Mucosa of descending colon (tissue), 3 donors: ENCODE results near the gene UBE3B. TPM values are rescaled to one million over a fixed set of nuclear protein-coding genes. Genes with fewer than 3 reads are reported as not detected.

ENCODE experiments used
- ATAC-seq: fragments of 200-7000 bp; cut with Tn5 transposase; one replicate; pipeline ENCODE4 v1.9.1; 2020; ENCODE audit warnings: mild to moderate bottlenecking, moderate library complexity
- DNase-seq, 3 donors: peaks; one replicate each; pipeline ENCODE4 v3.0.0-alpha.2; 2020
- H3K36me3 ChIP-seq: fragments of 200-600 bp; one replicate; pipeline ENCODE4 v1.8.0; 2021; ENCODE audit warnings: low read depth, mild to moderate bottlenecking
- H3K4me1 ChIP-seq: fragments of 200-600 bp; one replicate; pipeline ENCODE4 v1.8.0; 2021; ENCODE audit warnings: low read depth, mild to moderate bottlenecking
- H3K4me3 ChIP-seq: fragments of 200-600 bp; one replicate; pipeline ENCODE4 v1.8.0; 2021; ENCODE audit warnings: mild to moderate bottlenecking
- H3K9me3 ChIP-seq: fragments of 200-600 bp; one replicate; pipeline ENCODE4 v1.8.0; 2021; ENCODE audit warnings: mild to moderate bottlenecking
- CTCF ChIP-seq: fragments of 200-600 bp; IDR thresholded peaks from one replicate; pipeline ENCODE4 v1.8.0; 2022; ENCODE audit warnings: antibody characterized with exemption, mild to moderate bottlenecking
- intact Hi-C, 2 donors: fragments of 100-400 bp; cut with DNase I in 1 of 2; cut with micrococcal nuclease in 1 of 2; formaldehyde crosslinking; loops; one replicate each; pipeline versions ENCODE4 v1.11.0 to v1.11.1; 2022; cut with DNase I, micrococcal nuclease
- total RNA-seq, 3 donors: library from RNA; stranded (reverse); fragmentation: NEBNext Ultra II Directional in 2 of 3; extraction: Animal tissue kit (Norgen Biotek cat#: 25700) in 2 of 3; gene quantifications; one replicate each; pipeline versions ENCODE4 v1.2.1 to v1.2.4, GENCODE V29; 2021 to 2023
- donor health status: DM: no; HTN: no; CAD: no; lungs with moderate emphysema.
- donor health status: DM: no; HTN: no; CAD: no.
- donor health status: DM: no; HTN: yes; CAD: no.

UBE3B gene
- total RNA-seq, 3 donors from 2014 or later = 52.5 to 62.3 (median 54.6) TPM

GRCh38 chr12:109566424-109566823, 89.0 kb downstream of the UBE3B start:
- Histone ChIP-seq H3K4me3 (no peak overlapping the region), H3K4me1 (no peaks in the 10 kb centered on the region), H3K36me3 (no peaks in the 10 kb centered on the region), H3K9me3 (no peaks in the 10 kb centered on the region)
- ATAC-seq = no peak
- intact Hi-C loops = no loop called here
- no peak for DNase-seq
- TF ChIP-seq CTCF = no peak

- intact Hi-C loops = no loop called here
- DNase-seq (no peak), ATAC-seq (no peak)
- Histone ChIP-seq H3K9me3 (no peaks in the 10 kb centered on the region), H3K4me3 (no peak overlapping the region), H3K4me1 (no peaks in the 10 kb centered on the region), H3K36me3 (no peaks in the 10 kb centered on the region)
- no peak for TF ChIP-seq CTCF
Observed at GRCh38 chr12:109567296-109567695, 89.9 kb downstream of the UBE3B start.

GRCh38 chr12:109567967-109568366, 90.5 kb downstream of the UBE3B start:
- intact Hi-C loops = no loop called here
- H3K36me3 ChIP-seq = no peaks in the 10 kb centered on the region
- TF ChIP-seq CTCF = no peak
- no peak for ATAC-seq
- peak in 1 of 3 donors; percentile 4 for DNase-seq
- H3K4me1 ChIP-seq = peaks cover 4% of the 10 kb centered on the region
- H3K4me3 ChIP-seq = no peak overlapping the region
- no peaks in the 10 kb centered on the region for H3K9me3 ChIP-seq

GRCh38 chr12:109568486-109568885, 91.1 kb downstream of the UBE3B start:
- TF ChIP-seq CTCF = no peak
- H3K36me3 ChIP-seq = no peaks in the 10 kb centered on the region
- H3K4me1 ChIP-seq = peaks cover 4% of the 10 kb centered on the region
- ATAC-seq = no peak
- intact Hi-C loops = no loop called here
- H3K9me3 ChIP-seq = no peaks in the 10 kb centered on the region
- peak in 1 of 3 donors; percentile 17 for DNase-seq
- no peak overlapping the region for H3K4me3 ChIP-seq

GRCh38 chr12:109571773-109572505, 94.5 kb downstream of the UBE3B start:
- no peak for ATAC-seq
- Histone ChIP-seq H3K36me3 (no peaks in the 10 kb centered on the region), H3K4me1 (peaks cover 12% of the 10 kb centered on the region), H3K9me3 (no peaks in the 10 kb centered on the region), H3K4me3 (no peak overlapping the region)
- intact Hi-C loops = no loop called here
- DNase-seq = no peak
- TF ChIP-seq CTCF = no peak

GRCh38 chr12:109572506-109572845, 95.0 kb downstream of the UBE3B start:
- Histone ChIP-seq H3K4me1 (peaks cover 12% of the 10 kb centered on the region), H3K36me3 (no peaks in the 10 kb centered on the region), H3K9me3 (no peaks in the 10 kb centered on the region), H3K4me3 (no peak overlapping the region)
- intact Hi-C loops = no loop called here
- no peak for TF ChIP-seq CTCF
- DNase-seq (no peak), ATAC-seq (no peak)
